Pulmonary artery endothelial cell (primary cell): ENCODE measurements around the gene RNF208. TPM values are rescaled to one million over a fixed set of nuclear protein-coding genes. Genes with fewer than 3 reads are reported as not detected.

ENCODE experiments used
- DNase-seq: peaks from one replicate; pipeline ENCODE4 v3.0.0-alpha.2; 2011; ENCODE audit warnings: low read depth, low spot score
- total RNA-seq: library from RNA; depleted of rRNA; stranded (reverse); fragments of >200 nt; gene quantifications from 2 replicates; pipeline ENCODE4 v1.2.3, GENCODE V29; 2014

RNF208 gene
- total RNA-seq, 1 donor from 2014 or later = 0.33 TPM

DNA sequence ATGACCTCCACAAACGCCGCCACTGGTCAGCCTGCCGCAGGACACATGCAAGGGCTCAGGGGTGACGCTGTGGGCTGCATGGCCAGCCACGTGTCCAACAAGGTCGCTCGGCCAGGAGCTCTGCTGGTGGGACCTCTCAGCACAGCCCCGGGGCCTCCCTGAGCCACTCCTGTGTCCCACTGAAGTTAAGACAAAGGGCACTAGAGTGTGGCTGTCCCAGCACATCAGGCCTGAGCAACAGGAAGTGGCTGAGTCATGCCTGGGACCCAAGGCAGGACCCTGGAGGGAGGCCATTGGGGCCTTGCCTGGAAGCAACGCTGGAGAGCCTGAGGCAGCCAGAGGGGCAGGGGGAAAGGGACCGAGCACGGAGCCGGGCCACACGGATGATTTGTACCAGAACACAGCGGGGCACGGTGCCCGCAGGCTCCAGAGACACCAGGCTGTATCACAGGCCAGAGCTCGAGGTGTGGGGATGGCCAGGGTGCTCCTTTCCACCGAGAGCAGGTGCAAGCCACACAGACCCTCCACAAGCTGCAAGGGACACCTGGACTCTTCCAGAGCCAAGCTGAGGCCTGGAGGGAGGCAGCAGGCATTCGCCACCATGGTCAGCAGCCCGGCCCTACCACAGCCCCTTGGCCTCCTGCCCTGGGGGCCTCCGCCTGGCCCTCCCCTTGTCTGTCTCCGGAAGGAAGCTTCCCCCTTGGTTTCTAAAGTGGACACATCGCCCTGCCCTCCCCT lies 43.7 kb downstream of the RNF208 start:
- DNase-seq = no peak

DNA sequence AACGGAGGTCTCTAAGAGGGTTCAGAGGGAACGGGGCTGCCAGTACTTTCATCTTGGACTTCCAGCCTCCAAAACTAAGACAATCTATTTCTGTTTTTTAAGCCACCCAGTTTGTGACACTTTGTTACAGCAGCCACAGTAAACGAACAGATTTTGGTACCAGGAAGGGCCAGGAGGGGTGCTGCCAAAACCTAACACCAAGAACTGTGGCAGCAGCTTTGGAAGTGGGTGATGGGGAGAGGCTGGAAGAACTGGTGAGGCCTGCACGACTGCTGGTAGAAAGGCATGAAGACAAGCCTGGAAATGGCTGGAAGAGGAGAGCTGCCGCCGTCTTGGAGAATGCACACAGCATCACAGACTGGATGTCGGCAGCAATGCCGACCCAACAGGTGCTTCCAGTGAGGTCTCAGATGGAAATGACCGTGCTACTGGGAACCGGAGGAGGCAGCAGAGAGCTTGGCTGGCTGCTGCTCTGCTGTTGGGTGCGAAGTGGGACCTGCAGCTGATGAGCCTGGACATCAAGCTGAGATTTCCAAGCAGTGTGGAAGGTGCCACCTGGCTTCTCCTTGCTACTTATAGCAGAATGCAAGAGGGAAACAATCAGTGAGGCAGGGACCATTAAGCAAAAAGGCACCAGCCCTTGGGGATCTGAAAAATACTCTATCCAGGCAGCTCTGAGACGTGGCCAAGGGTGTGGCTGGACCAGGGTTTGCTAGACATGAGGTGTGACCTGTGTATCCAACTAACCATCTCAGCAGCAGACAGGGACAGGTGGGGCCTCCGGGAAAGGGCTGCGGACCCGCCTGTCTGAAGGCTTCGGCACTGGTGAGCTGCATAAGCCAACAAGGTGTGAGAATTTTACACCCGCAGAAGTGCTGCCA lies 45.5 kb downstream of the RNF208 start:
- DNase-seq = no peak

DNA sequence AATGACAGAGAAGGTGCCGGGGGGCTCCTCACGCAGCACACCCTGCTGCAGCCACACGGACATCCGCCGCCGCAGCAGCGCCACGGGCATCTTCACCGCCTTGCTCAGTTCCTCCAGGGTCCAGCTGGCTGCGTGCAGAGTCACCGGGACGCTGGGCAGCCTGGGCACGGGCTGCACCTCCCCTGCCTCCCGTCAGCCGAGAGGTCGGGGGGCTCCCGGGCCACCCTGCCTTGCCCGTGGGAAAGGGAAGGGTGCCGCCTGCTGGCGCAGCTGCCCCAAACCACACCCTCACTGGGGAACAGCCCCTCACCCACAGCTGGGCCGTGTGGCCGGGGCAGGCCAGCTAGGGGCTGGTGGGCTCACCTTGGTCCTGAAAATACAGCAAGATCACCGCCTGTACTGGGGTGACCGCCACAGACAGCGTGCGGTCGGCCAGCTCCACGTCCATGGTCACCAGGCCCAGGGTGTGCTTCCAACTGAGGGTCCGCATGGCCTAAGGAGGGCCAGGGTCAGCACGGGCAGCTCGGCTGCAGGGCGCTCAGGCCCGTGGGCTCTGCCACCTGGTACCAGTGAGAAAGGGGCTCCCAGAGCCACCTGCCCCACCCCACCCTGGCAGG lies 46.6 kb downstream of the RNF208 start:
- no peak for DNase-seq

DNA sequence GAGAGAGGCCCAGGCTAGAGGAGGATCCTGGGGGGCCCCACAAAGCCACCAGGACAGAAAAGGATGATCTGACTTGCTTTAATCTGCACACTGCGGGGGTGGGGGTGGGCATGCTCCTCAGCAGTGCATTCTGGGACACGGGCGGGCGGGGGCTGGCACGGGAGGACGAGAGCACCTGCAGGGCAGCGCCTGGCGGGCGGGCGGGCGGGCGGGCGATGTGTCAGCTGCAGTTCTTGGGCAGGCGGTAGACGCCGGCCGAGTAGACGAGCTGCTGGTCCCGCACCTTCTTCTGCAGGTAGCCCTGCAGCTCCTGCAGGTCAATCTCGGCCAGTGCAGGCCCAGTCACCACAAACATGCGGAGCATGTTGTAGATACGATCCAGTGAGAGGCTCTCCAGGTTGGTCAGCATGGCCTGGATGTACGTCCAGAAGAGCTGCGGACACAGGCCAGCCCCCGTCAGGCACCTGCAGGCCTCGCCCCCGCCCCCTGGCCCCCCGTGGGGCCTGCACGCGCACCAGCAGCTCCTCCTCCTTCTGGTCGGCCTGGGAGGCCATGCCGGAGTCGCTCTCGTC lies 47.2 kb downstream of the RNF208 start:
- no peak for DNase-seq

DNA sequence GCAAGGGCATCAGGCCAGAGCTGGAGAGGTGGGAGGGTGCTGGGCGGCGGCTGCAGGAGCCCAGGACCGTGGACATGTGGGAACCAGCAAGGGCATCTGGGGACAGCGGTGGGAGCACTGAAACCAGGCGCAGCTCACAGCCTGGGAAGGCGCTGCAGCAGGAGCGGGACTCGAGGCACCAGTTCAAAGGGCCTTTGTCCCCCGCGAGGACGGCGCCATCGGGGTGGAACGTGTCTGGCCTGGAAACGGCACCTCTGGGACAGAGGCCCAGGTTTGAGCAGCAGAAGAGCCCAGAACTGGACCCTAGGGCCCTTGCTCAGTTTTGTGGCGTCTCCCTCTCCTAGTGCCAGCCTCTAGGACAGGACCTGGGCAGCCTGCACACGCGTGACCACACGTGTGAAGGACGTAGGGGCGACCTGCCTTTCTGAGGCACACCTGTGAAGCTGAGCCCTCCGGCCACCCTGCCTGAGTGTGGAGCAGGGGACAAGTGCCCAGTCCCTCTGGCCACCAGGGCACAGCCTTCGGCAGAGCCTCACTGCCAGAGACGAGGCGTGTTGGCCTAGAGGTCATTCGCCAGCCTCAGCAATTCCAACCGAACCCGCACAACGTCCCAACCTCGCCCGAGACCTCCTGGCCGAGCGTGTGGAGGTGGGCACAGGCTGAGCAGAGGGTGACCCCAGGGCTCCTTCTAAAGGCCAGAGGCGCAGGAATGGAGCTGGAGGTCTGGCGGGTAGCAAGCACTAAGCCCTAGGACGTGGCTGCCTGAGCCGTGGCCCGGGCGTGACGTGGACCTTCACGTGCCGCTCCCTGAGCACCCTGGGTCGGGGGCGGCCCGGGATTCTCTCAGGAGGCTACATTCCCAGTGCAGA lies 48.0 kb downstream of the RNF208 start:
- DNase-seq = no peak

DNA sequence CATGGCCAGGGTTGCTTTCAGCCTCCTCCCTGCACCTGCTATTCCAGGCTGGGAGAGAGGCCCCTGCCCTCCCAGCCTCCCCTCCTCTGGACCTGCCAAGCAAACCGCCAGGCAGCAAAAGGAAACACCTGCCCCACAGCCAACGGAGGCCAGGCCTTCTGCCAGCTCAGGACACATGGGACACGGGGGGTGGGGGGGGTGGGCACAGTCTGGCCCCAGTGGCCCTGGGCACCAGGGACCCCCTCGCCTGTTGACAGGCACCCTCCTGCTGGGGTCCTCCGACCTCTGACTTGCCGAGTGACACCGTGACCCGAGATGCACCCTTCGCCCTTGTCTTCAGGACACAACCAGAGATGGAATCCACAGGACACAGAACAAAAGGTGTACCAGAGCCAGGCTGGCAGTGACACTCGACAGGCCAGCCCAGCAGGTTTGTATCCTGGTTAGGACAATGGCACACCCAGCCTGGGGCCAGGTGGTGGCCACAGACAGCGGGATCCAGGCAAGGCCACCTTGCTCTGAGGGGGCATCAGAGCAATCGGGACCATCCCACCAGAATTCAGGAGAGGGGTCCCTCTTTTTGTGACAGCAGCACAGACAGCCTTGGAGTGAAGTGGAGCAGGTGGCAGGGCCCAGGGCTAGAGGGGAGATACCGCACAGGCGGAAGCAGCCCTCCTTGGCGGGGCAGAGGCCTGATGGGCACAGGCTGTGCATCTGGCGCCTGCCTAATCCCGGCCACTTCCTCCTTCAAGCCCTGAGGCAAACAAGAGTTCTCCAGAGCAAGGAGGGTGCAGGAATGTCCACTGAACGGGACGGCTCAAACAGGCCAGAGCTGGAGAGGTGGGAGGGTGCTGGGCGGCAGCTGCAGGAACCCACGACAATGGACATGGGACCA lies 48.9 kb downstream of the RNF208 start:
- DNase-seq = no peak

DNA sequence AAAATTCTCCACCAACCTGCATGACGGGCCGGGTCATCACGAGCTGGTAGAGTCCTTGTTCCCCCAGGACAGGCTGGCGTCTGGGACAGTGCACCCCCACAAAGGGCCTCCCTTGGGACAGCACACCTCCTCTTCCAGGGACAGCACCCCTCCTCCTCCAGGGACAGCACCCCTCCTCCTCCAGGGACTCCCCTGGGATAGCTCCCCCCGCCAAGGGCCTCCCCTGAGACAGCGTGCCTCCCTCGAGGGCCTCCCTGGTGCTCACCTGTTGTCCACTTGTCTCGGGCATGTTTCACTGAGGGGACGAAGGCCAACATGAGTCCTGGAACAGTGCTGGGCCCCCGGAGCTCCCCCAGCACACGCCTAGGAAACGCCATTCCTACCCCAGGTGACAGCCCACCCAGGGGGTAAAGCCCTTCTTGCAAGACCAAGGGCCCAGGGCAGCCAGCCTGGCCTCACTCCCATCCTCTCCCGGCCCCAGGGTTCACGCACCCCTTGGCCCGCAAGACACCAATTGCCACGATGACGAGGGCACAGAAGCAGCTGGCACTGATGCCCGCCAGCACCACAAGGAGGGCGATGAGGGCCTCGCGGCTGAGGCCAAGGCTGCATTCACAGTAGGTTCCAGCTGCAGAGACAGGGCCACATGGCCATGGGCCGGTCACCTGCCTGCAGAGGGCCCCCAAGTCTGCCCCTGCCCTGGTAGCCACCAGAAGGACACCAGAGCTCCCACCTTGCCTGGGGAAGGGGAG lies 50.7 kb downstream of the RNF208 start:
- DNase-seq = no peak

DNA sequence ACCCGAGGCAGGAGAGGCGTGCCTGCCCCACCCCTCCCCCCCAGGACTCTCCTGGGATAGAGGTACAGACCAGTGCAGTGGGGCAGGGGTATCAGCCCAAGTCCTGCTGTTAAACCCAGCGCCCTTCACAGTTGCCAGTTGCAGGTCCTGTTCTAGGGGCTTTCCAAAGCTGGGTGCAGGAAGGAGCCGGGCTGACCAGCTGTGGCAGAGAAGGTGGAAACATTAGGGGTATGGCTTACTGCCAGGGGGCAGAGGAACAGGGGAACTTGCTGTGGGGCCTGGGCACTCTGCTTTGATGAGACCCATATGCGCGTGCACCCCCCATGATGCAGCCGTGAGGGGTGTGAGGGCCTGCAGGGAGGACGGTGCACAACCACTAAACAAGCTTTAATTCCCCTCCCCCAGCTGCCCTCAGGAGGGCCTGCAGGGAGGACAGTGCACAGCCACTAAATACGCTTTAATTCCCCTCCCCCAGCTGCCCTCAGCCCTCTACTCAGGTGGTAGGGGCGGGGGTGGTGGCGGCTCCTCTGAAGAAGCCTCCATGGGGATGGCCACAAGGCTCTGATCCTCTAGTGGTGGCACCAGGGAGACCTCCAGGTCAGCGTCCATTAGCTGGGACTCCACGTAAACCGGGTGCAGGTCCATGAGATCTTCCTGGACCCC lies 51.4 kb downstream of the RNF208 start:
- no peak for DNase-seq

Other genes with a start within 250 kb of the RNF208 start
- not detected in 2 replicates for gene PTGDS, start 244.7 kb downstream of the RNF208 start, total RNA-seq
- gene LCNL1, start 239.2 kb downstream of the RNF208 start, total RNA-seq = not detected in 2 replicates
- 17.8 and 18.0 TPM in 2 replicates for gene PAXX, start 229.8 kb downstream of the RNF208 start, total RNA-seq
- gene CLIC3, start 225.7 kb downstream of the RNF208 start, total RNA-seq = 0.33 and 0.46 TPM in 2 replicates
- 7.9 and 15.7 TPM in 2 replicates for gene ABCA2, start 194.0 kb downstream of the RNF208 start, total RNA-seq
- gene FUT7, start 190.2 kb downstream of the RNF208 start, total RNA-seq = not detected in 2 replicates
- 31.2 and 33.0 TPM in 2 replicates for gene NPDC1, start 176.1 kb downstream of the RNF208 start, total RNA-seq
- gene ENTPD2, start 168.2 kb downstream of the RNF208 start, total RNA-seq = not detected in 2 replicates
- gene SAPCD2, start 151.7 kb downstream of the RNF208 start, total RNA-seq = 17.6 and 31.1 TPM in 2 replicates
- gene UAP1L1, start 144.7 kb downstream of the RNF208 start, total RNA-seq = 15.4 and 17.0 TPM in 2 replicates
- gene MAN1B1, start 135.3 kb downstream of the RNF208 start, total RNA-seq = 58.1 and 76.7 TPM in 2 replicates
- gene DPP7, start 107.5 kb downstream of the RNF208 start, total RNA-seq = 73.7 and 133 TPM in 2 replicates
- gene GRIN1, start 83.1 kb downstream of the RNF208 start, total RNA-seq = 0.04 and 0.26 TPM in 2 replicates
- gene LRRC26, start 52.2 kb downstream of the RNF208 start, total RNA-seq = not detected in 2 replicates
- not detected in 2 replicates for gene TMEM210, start 50.2 kb downstream of the RNF208 start, total RNA-seq
- gene ANAPC2, start 33.7 kb downstream of the RNF208 start, total RNA-seq = 24.4 and 30.5 TPM in 2 replicates
- gene SSNA1, start 33.6 kb downstream of the RNF208 start, total RNA-seq = 107 and 115 TPM in 2 replicates
- 5.1 and 6.4 TPM in 2 replicates for gene TPRN, start 21.5 kb downstream of the RNF208 start, total RNA-seq
- gene TMEM203, start 16.6 kb downstream of the RNF208 start, total RNA-seq = 26.1 and 34.2 TPM in 2 replicates
- 3.5 and 4.2 TPM in 2 replicates for gene NDOR1, start 16.5 kb downstream of the RNF208 start, total RNA-seq
- 0.11 and 0.46 TPM in 2 replicates for gene CYSRT1, start 2.9 kb upstream of the RNF208 start, total RNA-seq
- gene RNF224, start 5.3 kb upstream of the RNF208 start, total RNA-seq = 0.07 TPM in 2 replicates
- gene SLC34A3, start 8.7 kb upstream of the RNF208 start, total RNA-seq = not detected in 2 replicates
- gene TUBB4B, start 19.0 kb upstream of the RNF208 start, total RNA-seq = 279 and 476 TPM in 2 replicates
- not detected in 2 replicates for gene STPG3, start 29.0 kb upstream of the RNF208 start, total RNA-seq
- gene NELFB, start 33.1 kb upstream of the RNF208 start, total RNA-seq = 78.1 and 78.6 TPM in 2 replicates
- 28.9 and 35.3 TPM in 2 replicates for gene TOR4A, start 55.5 kb upstream of the RNF208 start, total RNA-seq
- gene NRARP, start 80.0 kb upstream of the RNF208 start, total RNA-seq = 14.0 and 16.0 TPM in 2 replicates
- gene EXD3, start 200.9 kb upstream of the RNF208 start, total RNA-seq = 14.2 and 24.3 TPM in 2 replicates
- 0.11 and 0.66 TPM in 2 replicates for gene NOXA1, start 201.2 kb upstream of the RNF208 start, total RNA-seq
- 0.04 and 0.07 TPM in 2 replicates for gene ENTPD8, start 219.1 kb upstream of the RNF208 start, total RNA-seq
- 20.6 and 23.9 TPM in 2 replicates for gene NSMF, start 237.1 kb upstream of the RNF208 start, total RNA-seq